GM12865 (cell line): ENCODE measurements around the gene ZNF516.

Experiments used
- DNase-seq: peaks from one replicate; pipeline ENCODE4 v3.0.0; 2010; ENCODE audit warnings: low read depth
- H3K4me3 ChIP-seq: 2 replicates; pipeline ENCODE4 v1.5.1; 2011; ENCODE audit warnings: mild to moderate bottlenecking, low read depth, low read length, control low read depth
- CTCF ChIP-seq: IDR thresholded peaks from 2 replicates; pipeline ENCODE4 v1.5.1; 2011; ENCODE audit warnings: low read length, control low read depth, low read depth, inconsistent platforms; ENCODE audit not compliant: insufficient read depth; ENCODE audit errors: missing control alignments

ZNF516 gene

GRCh38 chr18:76362676-76363075 lies 132.4 kb downstream of the ZNF516 start:
- DNase-seq, result no peak
- no peak overlapping the region for H3K4me3 ChIP-seq
- TF ChIP-seq CTCF, result no peak

DNA sequence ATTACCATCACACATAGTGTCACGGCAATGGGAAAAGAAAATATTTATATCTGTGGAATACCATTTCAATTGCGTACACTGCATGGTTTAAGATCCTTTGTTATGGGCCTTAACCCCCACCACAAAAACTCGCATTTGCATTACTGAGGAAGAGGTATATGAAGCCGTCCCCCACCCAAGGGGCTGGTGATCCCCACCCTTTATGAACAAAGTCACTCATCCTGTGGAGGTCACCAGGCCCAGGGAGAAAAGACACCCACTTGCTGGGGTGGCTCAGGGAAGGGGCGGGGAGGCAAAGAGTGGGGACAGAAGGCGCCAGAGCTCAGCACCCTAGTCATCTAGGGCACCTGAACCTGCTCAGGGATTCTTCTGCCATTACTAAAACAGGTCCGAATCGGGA lies 133.8 kb downstream of the ZNF516 start:
- TF ChIP-seq CTCF, result no peak
- no peak overlapping the region for H3K4me3 ChIP-seq
- DNase-seq, result no peak

DNA sequence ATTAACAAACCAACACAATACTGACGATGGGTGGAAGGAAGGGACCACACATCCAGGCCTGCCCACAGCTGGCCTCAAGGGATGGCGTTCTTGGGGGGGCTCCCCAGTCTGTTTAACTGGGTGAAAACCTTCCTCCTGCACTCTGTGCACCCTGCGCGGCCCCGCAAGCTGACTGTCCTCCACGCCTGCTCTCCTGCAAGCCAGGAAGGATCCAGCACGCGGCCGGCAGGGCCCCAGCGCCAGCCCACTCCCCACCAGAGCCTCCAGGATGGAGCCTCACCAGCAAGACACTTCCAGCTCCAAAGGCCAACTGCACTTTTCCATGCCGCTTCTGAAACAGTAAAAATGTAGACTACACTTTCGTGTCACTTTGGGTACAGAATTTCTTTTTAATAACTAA lies 135.1 kb downstream of the ZNF516 start:
- no peak for TF ChIP-seq CTCF
- no peak overlapping the region for H3K4me3 ChIP-seq
- no peak for DNase-seq

DNA sequence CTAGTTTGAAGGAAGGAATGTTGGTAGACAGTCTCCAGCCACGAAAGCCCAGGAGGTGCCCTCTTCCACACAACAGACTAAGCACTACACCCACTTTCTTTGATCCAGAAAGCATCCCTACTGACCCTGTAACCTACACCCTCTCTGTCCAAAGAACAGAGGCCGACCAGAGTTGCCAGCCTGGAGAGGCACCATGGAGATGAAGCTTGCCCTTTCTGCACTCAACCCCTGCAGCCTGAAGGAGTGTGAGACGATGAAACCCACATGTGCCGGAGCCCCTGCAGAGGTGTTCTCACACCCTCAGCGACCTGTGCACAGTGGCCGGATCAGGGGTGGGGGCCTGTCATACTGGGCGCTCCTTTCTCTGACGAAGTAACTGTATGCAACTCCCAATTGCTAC lies 136.3 kb downstream of the ZNF516 start:
- no peak for DNase-seq
- TF ChIP-seq CTCF, result no peak
- no peak overlapping the region for H3K4me3 ChIP-seq

DNA sequence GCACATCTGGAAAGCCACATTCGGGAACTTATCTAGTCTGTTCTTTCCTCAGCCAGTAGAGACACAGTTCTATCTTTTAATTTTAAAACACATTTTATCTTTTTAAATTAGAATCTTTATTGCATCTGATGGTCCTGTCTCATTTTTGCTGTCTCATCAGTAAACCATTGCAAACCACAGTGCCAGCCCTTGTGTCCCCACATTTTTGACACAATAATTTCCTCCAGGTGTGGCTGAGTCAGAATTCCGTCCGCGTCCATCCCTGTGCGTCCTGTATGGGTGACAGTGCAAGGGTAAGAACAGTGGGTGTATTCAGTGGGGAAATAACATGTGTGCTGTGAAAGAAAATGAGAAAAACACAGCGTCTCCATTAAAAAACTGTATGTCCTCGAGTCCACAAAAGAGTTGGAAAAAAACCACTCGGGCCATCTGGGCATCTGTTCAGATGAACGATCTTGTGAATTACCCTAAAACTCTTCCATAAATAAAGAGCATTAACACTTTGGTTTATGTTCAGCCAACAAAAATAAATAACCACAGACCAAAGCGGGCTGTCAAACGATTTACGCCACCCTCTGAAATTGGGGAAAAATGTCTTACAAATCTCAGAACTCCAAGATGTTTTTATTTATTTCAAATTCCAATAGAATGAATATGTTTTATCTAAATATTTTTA lies 137.3 kb downstream of the ZNF516 start:
- no peak for DNase-seq
- H3K4me3 ChIP-seq, result no peak overlapping the region
- TF ChIP-seq CTCF, result no peak

GRCh38 chr18:76357174-76357573 lies 137.9 kb downstream of the ZNF516 start:
- no peak overlapping the region for H3K4me3 ChIP-seq
- no peak for DNase-seq
- no peak for TF ChIP-seq CTCF

DNA sequence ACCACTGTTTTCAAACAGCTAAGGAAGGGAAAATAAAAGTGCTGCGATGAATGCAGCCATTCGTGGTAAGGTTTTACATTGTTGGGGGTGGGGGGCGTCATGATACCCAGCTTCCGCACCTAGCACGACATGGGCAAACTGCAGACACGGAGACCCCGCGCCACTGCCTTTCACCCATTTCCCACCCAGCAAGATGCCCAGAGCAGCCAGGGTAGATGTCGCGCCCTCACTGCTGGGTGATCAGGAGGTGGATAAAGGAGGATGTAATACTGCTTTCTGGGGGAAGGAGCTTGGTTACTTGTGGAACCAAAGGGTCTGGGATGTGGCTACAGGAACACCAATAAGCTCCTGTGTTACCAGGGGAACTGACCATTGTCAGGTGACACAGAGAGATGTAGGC lies 138.4 kb downstream of the ZNF516 start:
- no peak for DNase-seq
- H3K4me3 ChIP-seq, result no peak overlapping the region
- TF ChIP-seq CTCF, result no peak
